GM18505 (cell line): Measurements from ENCODE around the gene SYT15.
"Not testable (repeated sequence)": the region's sequence is repeated elsewhere in the genome, so short reads cannot be mapped to it uniquely, and the experiment has no call there.

Source experiments
- ATAC-seq: cut with Tn5 transposase; IDR thresholded peaks from one replicate; pipeline ENCODE4 v1.9.1; 2021; ENCODE audit not compliant: unreplicated experiment
- POLR2A ChIP-seq: IDR thresholded peaks from 4 replicates; pipeline ENCODE4 v1.6.1; 2011; ENCODE audit warnings: borderline replicate concordance; ENCODE audit not compliant: insufficient read depth, insufficient read length; ENCODE audit errors: extremely low read depth

Gene SYT15

DNA sequence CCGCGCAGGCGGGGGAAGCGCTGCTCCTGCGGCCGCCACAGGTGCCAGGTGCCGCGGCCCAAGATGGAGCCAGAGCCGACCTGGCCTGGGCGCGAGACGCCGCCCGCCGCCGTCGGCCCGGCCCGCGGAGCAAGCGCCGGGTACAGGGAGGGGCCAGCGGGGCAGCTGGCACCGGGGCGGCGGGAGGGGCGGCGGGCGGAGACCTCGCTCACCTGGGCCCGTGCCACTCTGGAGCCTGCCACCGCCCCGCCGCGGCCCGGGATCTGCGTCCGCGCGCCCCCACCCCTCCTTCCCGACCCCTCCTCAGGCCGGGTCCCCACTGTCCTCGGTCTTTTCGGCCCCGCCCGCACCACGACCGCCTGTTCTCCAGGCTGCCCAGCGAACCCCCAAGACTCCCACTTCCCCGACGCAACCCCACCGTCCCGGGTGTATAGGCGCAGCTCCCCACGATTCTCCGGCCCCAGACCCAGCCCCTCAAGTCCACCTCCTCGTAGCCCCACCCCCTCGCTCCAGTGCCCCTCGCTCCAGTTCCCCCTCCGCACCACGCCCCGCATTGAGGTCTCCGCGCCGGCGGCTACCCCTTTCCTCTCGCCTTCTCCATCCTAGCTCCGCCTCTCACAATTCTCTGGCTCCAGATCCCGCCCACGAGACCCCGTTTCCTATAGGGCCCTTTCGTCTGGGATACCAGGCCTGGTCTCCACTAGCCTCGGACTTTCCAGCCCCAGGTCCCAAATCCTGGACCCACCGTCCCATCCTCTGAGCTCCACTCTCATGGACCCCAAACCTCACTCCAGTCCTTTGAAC is 22.2 kb upstream of the SYT15 start, which contains the start of gene GPRIN2:
TSS of gene GPRIN2 (minus strand) at position 144 of the 804 bp plus-strand sequence. CDS start 5,922 bp downstream, outside the sequence.
- TF ChIP-seq POLR2A: no peak
- no peak for ATAC-seq

DNA sequence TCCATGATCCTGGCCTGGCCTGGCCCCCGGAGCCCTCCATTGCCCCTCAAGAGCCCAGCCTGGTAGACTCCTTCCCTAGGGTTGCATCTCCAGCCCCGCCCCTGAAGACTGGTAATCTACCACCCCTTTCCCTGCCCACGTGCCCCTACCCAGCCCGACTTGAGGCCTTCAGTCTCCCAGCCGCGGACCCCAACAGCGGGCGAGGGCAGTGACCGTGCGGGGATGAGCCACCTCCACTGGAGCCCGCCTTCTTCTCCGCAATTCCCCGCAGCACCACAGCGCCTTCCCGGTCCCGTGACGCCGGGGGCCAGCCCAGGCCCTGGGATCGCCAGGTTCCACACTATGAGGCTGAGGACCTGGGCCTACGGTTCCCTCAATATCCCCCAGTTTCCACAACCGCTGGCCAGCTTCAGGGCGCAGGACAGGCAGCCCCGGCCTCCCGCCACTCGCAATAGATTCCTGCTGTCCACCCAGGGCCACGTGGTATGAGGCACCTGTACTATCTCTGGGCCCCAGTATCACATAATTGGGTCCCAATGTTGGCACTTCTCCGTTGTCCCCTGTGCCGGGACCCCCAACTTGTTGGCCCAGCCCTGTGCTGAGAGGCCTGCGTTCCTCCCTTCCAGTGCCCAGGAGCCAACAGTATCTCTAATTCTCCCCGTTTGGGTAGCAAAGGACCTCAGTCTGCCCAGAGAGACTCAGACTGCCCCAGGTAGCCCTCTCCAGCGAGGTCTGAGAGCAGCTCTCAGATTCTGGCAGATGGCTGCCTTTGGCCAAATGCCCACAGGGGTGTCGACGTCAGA is 21.4 kb upstream of the SYT15 start:
- TF ChIP-seq POLR2A: no peak
- no peak for ATAC-seq

DNA sequence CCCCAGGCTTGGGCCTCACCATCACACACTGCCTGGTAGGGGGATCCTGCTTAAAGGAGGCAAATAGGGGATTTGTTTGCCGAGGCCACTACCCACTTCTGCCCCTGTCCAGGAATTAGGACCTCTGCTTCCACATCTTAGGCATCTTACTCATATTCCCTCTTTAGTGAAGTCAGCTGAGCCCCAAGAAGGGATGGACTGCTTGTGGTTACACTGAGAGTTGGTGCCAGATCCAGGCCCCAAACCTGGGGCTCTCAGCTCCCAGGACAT is 20.9 kb upstream of the SYT15 start:
- ATAC-seq: no peak

DNA sequence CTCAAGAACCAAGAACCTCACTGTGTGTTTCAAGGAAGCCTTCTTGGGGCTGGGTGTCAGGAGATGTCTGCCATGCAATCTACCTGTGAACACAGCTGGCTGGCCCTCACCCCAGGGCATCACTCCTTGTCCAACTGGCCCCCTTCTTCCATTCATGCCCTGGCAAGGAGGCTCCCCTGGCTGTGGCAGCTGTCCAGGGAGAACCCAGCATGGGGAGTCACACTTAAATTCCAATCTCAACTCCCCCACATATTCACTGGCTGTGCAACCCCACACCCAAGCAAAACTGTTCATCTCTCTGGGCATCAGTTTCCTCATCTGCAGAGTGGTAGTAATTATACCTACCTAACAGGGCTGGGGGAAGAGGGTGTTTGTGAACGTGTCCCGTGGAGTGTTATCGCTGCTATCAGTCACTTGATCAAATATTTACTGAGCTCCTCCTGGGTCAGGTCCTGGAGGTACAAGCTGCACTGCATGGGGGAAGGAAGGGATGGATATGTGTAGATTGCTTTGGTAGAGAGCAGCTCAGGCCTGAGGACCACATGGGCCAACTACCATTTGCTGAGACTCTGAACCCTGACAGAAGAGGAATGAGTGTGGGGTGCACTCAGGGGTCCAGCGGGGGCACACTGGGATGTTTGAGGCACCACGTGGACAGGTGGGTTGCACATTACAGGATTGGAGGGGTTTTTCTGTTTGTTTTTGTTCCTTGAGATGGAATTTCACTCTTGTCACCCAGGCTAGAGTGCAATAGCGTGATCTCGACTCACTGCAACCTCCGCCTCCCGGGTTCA is 20.3 kb upstream of the SYT15 start:
- ATAC-seq: no peak
- TF ChIP-seq POLR2A: no peak

More for the DNA sequence above, 20.9 kb upstream of the SYT15 start:
- TF ChIP-seq POLR2A: no peak

DNA sequence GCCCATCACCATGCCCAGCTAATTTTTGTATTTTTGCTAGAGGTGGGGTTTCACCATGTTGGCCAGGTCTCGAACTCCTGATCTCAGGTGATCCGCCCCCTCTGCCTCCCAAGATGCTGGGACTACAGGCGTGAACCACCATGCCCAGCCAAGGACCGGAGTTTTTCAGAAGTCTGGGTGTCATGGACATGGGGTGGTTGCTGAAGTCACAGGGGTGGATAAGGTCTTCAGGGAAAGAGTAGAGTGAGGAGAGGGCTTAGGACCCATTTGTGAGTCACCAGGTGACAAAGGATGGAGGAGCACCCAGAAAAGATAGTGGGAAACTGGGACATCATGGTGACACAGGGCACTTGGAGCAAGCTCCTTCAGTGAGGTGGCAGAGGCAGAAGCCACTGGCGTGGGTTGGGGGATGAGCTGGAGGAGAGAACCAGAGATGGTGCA is 19.7 kb upstream of the SYT15 start:
- no peak for ATAC-seq
- TF ChIP-seq POLR2A: no peak

DNA sequence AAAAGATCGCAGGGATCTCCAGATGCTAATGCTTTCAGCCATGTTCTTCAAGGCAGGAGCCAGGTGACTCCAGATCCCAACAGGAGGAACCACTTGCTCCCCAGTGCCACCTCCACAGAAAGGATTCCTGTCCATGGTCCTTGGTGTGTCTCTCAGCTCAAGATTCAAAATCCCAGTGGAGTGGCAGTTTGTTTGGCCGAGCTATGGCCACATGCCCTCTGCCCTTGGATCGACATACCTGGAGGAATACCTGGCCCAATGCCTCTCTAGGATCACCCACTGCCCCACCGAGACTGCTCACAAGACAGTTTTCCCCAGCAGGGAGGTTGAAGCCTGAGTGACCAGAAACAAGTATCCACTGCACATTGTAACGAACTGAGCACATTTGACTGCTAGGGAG is 18.5 kb upstream of the SYT15 start:
- ATAC-seq: no peak
- TF ChIP-seq POLR2A: no peak

DNA sequence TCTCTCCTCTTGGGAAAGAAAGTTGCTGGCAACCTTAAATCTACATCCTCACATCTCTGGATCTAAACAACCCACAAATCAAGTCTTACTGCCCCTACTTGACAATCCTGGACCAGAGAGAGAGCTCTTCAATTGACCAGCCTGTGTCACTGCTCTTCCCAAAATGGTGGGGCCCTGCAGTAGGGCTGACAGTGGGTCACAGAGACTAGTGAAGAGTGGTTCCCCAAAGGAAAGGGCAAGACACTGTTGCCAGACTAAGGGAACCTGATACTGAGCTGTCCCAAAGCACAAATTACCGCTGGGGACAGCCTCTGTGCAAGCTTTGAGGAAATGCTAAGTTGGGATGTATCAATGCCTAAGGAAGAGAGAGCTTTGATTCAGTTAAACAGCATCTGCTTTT is 18.0 kb upstream of the SYT15 start:
- ATAC-seq: no peak
- TF ChIP-seq POLR2A: no peak

DNA sequence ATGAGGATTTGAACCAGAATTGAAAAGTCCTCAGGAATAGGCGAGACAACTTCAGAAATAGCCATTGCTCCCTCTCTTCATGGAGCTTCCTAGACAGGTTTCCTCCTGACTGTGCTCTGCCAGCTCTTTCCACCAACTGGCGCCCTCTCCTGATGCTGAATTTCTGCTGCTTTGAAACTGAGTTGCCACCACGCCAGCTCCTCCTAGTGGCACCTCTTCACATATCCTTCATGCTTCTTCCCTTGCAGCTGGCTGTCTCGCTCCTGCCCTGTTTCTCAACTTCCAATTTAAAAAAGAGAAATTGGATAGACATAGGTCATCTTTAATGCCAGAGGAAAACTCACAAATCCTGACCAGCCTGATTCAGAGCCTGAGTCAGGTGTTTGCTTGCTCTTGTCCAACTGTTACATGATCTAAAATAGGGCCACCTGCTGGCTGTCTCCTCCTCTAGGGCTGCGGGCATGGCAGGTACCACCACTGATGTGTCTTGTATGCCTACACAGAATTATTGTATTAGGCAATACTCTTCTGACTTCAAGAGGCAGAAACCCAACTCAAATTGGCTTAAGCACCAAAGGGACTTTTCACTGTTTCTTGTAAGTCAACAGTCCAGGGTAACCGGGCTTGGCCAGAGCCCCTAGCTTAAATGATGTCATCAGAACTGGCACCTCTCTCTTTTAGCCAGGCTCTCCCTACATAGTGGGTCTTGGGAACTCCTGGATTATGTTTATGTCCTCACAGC is 13.2 kb upstream of the SYT15 start:
- peak; percentile 75 for ATAC-seq

DNA sequence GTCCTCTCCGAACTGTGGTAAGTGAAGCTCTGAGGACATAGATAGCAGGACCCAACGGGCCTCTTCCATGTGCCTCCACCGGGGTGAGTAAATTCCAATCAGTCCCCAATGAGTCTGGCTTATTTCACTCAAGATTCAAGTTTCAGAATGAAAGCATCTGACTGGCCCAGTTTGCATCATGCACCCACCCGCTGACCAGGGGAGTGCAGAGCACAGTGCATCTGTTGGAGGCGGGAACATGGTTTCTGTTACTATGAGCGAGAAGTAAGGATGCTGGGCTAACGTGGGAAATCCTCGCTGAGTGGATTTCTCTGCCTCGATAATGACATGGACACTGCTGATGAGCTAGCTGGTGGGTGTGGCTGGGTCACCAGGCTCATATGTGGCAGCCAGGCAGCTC is 11.8 kb upstream of the SYT15 start:
- ATAC-seq: not testable (repeated sequence)

DNA sequence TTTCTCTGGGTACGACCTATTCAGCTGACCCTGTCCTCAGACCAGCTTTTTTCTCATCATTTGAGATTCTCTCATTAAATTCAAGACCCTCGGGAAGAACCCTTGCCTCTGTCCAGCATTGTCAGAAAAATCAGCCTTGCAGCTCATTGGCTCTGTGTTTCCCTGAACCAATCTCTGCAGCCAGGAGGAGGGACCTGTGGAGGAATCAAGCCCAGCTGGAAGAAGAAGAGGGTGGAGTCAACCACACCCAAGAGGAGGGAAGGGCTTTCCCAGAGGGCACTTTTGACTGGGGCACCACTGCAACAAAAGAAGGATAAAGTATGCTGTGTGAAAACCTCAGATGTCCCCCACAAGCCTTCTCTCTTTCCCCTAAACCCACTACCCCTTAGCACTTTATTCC is 8.3 kb upstream of the SYT15 start:
- not testable (repeated sequence) for ATAC-seq

DNA sequence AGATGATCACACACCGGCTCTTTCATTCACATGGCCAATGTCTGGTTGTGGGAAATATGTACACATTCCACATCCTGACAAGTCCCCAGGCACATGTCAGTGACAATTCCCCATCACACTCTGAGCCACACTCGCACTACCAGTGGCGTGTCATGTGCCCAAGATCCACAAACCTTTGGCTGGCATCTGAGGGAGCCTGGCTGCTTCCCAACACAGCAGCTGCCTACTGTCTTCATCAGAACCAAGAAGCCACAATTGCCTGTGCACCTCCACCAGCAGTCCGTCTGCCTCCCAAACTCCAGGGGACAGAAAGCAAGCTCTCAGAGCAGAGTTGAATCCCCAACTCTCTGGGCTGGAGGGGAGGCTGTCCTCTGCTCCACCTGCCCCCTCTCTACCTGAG is 6.2 kb upstream of the SYT15 start:
- not testable (repeated sequence) for ATAC-seq

DNA sequence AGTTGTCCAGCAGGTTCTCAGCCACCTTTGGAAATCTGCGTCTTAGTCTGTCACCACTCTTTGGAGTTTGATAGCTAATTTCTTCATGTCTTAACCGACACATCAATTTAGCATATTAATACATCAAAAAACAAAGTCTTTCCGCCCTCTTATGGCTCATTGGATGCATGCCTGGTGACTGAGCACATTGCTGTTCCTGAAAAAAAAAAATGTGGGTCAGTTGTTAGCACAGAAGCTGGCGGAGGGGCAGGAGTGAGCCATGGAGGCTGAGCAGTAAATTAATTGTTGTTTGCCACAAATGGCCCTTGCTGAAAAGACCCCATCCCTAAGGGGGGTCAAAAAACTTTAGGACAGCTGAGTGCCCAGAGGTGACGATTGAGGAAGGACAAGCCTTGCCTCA is 5.6 kb upstream of the SYT15 start:
- ATAC-seq: not testable (repeated sequence)

DNA sequence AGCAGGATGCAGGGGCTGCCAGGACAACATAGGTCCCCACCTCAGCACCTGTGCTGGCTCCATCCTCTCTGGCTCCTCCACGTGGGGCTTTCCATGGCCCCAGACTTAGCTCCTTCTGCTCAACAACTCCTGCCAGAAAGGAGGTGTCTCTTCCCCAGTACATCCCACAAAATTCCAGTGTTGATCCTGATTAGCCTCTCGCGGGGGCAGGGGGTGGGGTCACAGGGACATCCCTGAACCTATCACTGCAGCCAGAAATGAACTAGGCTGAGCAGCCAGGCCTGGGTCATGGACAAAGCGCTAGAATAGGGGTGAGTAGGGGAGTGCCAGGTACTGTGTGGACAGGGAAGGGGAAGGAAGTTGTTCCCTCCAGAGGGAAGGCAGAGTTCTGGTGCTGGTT is 5.0 kb upstream of the SYT15 start:
- not testable (repeated sequence) for ATAC-seq

DNA sequence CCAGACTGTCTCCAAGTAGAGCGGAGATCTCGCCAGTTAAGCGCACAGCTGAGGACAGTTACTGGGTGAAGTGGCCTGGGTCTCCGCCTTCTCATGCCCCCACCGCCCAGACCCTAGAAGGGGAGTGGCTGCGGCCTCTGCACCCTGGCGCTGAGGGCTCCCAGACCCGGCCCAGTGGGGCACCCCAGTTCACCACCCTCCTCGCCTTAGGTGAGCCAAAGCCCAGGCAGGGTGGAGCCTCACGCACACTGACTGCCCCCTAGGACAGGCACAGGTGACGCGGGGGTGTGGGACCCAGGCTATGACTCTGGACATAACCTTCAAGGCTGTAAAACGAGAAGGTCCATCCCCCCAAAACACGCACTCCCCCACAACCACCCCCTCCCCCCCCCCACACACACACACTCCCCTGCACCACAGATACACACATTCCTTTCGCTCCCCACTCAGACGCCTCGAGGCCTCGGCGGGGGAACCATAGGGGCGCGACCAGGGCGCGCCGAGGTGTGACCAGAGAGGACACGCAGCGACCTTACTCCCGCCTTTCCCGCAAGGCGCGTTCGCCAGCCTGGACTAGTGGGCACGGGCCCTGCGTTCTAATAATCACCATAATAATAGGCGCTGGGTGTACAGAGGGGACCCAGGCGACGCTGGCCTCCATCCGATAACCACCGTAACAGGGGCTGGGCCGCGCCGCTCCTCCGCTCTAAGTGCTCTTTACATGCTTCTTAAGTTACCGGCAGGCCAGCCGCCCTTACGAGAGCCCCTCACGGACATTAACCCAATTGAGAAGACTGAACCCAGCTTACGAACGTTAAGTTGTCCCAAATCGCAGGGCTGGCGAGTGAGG is 1.1 kb upstream of the SYT15 start:
- not testable (repeated sequence) for ATAC-seq

DNA sequence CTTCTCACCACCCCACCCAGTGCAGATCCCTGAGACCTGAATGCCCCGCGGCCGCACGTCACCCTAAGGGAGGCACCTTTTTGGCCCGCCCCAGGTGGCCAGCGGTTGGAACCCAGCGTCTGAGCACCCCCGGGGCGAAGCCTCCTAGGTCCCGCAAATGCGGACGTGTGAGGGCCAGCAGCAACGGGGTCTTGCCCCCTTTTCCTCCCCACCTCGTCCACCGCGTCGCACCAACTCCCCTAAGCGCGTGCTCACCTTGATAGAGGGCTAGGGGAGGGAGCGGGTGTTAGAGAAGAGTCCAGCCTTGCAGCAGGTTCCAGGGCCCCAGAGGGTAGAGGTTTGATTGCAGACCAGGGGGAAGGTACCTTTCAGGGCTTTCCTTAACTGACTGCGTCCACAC is 450 bp downstream of the SYT15 start:
- ATAC-seq: not testable (repeated sequence)

DNA sequence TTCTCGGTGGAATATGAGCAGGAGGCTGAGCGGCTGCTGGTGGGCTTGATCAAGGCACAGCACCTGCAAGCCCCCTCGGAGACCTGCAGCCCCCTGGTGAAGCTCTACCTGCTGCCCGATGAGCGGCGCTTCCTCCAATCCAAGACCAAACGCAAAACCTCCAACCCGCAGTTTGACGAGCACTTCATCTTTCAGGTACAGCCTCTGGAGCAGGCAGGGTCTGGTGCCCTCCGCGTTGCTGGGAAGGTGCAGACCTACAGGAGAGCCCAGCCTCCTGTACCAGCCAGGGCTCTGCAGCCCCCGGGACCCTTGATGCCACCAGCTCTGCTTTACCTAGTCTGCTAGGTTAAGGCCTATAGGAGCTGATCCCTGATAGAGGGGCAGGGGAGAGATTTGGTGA is 3.1 kb downstream of the SYT15 start:
- not testable (repeated sequence) for ATAC-seq

DNA sequence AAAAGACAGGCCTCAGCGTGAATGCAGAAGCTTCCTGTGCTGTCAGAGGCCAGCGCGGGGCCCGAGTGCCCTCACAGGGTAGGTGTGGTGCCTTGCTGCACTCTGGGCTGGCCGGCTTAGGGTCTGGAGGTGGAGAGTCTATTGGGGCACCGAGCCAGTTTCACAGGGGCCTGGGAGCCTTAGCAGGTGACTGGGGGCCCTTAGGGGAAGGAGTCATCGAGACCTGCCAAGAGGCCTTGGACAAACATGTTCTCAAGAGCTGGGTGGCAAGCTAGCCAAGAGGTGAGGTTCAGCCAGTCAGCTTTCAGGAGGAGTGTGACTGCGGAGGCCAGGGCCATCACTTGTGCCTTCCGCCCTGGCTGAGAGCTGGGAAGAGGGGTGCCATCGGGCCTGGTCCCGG is 3.6 kb downstream of the SYT15 start:
- ATAC-seq: not testable (repeated sequence)

DNA sequence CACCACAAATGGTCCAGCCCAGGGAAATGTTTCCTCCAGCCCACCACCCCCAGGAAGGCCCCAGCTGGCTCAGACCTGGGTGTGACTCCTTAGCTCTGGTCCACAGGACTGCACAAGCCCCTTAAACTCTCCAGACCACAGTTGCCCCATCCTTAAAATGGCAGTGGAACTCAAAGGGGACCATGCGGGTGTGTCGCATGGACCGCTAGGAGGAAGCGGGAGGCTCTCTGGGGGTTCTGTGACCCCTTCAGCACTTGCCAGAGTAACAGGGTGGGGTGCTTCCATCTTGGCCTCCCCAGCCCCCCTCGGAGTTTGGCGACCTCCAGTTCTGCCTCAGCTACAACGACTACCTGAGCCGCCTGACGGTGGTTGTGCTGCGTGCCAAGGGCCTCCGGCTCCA is 5.3 kb downstream of the SYT15 start:
- ATAC-seq: not testable (repeated sequence)

DNA sequence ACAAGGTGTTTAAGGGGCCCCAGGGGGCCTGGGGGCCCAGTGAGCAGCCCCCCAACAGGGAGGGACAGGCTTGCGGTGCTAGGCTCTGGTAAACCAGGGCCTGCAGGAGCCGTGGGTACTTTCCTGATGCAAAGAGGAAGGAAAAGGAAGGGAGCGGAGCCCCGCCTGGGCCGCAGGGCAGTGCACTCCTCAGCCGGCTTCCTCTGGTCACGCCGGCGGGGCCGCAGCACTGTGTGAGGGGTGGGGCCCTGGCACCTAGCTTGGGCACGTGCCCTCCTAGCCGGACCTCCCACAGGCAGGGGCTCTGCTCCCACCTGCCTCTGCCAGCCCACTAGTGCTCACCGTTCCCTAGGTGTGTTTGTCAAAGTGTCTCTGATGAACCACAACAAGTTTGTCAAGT is 6.3 kb downstream of the SYT15 start:
- ATAC-seq: not testable (repeated sequence)
